ENCODE results near the gene TTC9B.

The TTC9B gene

GRCh38 chr19:40255619-40256166 is 37.5 kb upstream of the TTC9B start:
- no peak for TF ChIP-seq CTCF (conservative IDR thresholded peaks at IDR 0.05; ENCODE audit: low read length)
- DNase-seq (ENCODE audit: low read depth): no peak
- H3K4me3 ChIP-seq (ENCODE audit: low read length): no peak overlapping the region

GRCh38 chr19:40254714-40255418 is 36.7 kb upstream of the TTC9B start:
- H3K4me3 ChIP-seq (ENCODE audit: low read length): no peak overlapping the region
- TF ChIP-seq CTCF (conservative IDR thresholded peaks at IDR 0.05; ENCODE audit: low read length): no peak
- no peak for DNase-seq (ENCODE audit: low read depth)

GRCh38 chr19:40253611-40254092 is 35.5 kb upstream of the TTC9B start:
- DNase-seq (ENCODE audit: low read depth): no peak
- no peak for TF ChIP-seq CTCF (conservative IDR thresholded peaks at IDR 0.05; ENCODE audit: low read length)
- H3K4me3 ChIP-seq (ENCODE audit: low read length): no peak overlapping the region

- no peak for TF ChIP-seq CTCF (conservative IDR thresholded peaks at IDR 0.05; ENCODE audit: low read length)
- no peak for DNase-seq (ENCODE audit: low read depth)
- H3K4me3 ChIP-seq (ENCODE audit: low read length): no peak overlapping the region
These were observed 34.2 kb upstream of the TTC9B start for GRCh38 chr19:40252395-40252794.

GRCh38 chr19:40251991-40252390 is 33.8 kb upstream of the TTC9B start:
- H3K4me3 ChIP-seq (ENCODE audit: low read length): no peak overlapping the region
- TF ChIP-seq CTCF (conservative IDR thresholded peaks at IDR 0.05; ENCODE audit: low read length): no peak
- no peak for DNase-seq (ENCODE audit: low read depth)

- TF ChIP-seq CTCF (conservative IDR thresholded peaks at IDR 0.05; ENCODE audit: low read length): no peak
- no peak for DNase-seq (ENCODE audit: low read depth)
- H3K4me3 ChIP-seq (ENCODE audit: low read length): no peak overlapping the region
These were observed 33.1 kb upstream of the TTC9B start for GRCh38 chr19:40251244-40251643.

- TF ChIP-seq CTCF (conservative IDR thresholded peaks at IDR 0.05; ENCODE audit: low read length): no peak
- no peak overlapping the region for H3K4me3 ChIP-seq (ENCODE audit: low read length)
- no peak for DNase-seq (ENCODE audit: low read depth)
These were observed 31.6 kb upstream of the TTC9B start for GRCh38 chr19:40249781-40250180.

Data from AG10803 (cell line).